HG02943 (cell line): ENCODE data around the gene FANCC.

Experiments
- ATAC-seq: cut with Tn5 transposase; IDR thresholded peaks from one replicate; pipeline ENCODE4 v1.9.1; 2021; ENCODE audit warnings: mild to moderate bottlenecking, low read depth, moderate library complexity; ENCODE audit not compliant: unreplicated experiment

Gene FANCC

GRCh38 chr9:95157481-95158151, 159.9 kb downstream of the FANCC start:
- no peak for ATAC-seq

- ATAC-seq, result no peak
These were observed 161.4 kb downstream of the FANCC start for GRCh38 chr9:95156074-95156473.

- ATAC-seq, result no peak
These were observed 162.3 kb downstream of the FANCC start for GRCh38 chr9:95155220-95155619.

GRCh38 chr9:95150903-95151302, 166.6 kb downstream of the FANCC start:
- ATAC-seq, result no peak

- no peak for ATAC-seq
These were observed 169.3 kb downstream of the FANCC start for GRCh38 chr9:95148208-95148520.

GRCh38 chr9:95147452-95148207, 169.9 kb downstream of the FANCC start:
- no peak for ATAC-seq

GRCh38 chr9:95143591-95144561, 173.6 kb downstream of the FANCC start:
- no peak for ATAC-seq

GRCh38 chr9:95142728-95143127, 174.8 kb downstream of the FANCC start:
- ATAC-seq, result no peak

GRCh38 chr9:95142315-95142714, 175.2 kb downstream of the FANCC start:
- ATAC-seq, result no peak

GRCh38 chr9:95140821-95141220, 176.7 kb downstream of the FANCC start:
- no peak for ATAC-seq

- ATAC-seq, result no peak
These were observed 178.4 kb downstream of the FANCC start for GRCh38 chr9:95139126-95139525.

- no peak for ATAC-seq
These were observed 179.0 kb downstream of the FANCC start for GRCh38 chr9:95138474-95138873.

- no peak for ATAC-seq
These were observed 179.8 kb downstream of the FANCC start for GRCh38 chr9:95137587-95138145.

- ATAC-seq, result no peak
These were observed 181.8 kb downstream of the FANCC start for GRCh38 chr9:95135756-95136155.

GRCh38 chr9:95134457-95134881, 183.0 kb downstream of the FANCC start:
- ATAC-seq, result no peak

- no peak for ATAC-seq
These were observed 184.2 kb downstream of the FANCC start for GRCh38 chr9:95133325-95133705.

- ATAC-seq, result no peak
These were observed 184.9 kb downstream of the FANCC start for GRCh38 chr9:95132366-95133324.

GRCh38 chr9:95131023-95131943, 186.2 kb downstream of the FANCC start:
- no peak for ATAC-seq

- no peak for ATAC-seq
These were observed 187.0 kb downstream of the FANCC start for GRCh38 chr9:95130484-95130883.
